ENCODE results near the gene CCR1. TPM values are rescaled to one million over a fixed set of nuclear protein-coding genes. Genes with fewer than 3 reads are reported as not detected.

Gene CCR1
- polyA plus RNA-seq, 1 donor (not counting 4 experiments of a cell fraction or from before 2014, with no cell fraction given), result not detected

DNA sequence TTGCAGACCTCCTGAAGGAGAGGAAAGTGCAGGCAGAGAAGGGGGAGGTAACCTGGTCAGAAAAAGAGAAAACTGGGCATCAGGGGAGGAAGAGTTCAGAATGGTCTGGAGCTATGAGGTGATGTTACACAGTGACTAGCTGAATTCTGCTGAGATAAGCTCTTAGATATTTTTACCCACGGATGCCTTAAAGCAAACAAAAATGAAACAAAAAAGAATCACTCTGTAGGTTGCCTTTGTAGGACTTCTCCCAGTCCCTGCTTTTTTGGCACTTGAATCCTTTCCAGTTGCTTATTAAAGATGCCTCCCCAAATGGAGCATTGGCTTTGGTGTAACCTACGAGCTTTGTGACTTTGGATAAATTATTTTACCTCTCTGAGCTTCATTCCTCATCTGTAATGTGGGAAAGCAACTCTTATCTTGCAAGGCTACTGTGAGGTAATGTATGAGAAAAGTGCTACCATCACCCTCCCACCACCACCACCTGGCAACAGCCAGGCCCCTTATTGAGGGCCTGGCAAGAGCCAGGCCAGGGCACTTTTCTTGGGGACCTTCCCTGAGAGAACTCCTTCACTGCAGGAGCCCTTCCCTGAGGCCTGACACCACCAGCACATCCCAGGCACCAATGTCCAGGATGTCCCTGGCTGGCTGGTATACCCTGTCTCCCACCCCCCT lies 2.7 kb downstream of the CCR1 start:
- no peak overlapping the region for H3K9ac ChIP-seq (ENCODE audit: control insufficient read depth, extremely low read depth, insufficient read depth, low read length)
- no peak overlapping the region for H2AFZ ChIP-seq (ENCODE audit: control insufficient read depth, low read length)
- no peaks in the 10 kb centered on the region for H3K79me2 ChIP-seq (ENCODE audit: control insufficient read depth, insufficient read depth, low read length)
- TF ChIP-seq, protein P1, sequence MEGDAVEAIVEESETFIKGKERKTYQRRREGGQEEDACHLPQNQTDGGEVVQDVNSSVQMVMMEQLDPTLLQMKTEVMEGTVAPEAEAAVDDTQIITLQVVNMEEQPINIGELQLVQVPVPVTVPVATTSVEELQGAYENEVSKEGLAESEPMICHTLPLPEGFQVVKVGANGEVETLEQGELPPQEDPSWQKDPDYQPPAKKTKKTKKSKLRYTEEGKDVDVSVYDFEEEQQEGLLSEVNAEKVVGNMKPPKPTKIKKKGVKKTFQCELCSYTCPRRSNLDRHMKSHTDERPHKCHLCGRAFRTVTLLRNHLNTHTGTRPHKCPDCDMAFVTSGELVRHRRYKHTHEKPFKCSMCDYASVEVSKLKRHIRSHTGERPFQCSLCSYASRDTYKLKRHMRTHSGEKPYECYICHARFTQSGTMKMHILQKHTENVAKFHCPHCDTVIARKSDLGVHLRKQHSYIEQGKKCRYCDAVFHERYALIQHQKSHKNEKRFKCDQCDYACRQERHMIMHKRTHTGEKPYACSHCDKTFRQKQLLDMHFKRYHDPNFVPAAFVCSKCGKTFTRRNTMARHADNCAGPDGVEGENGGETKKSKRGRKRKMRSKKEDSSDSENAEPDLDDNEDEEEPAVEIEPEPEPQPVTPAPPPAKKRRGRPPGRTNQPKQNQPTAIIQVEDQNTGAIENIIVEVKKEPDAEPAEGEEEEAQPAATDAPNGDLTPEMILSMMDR (optimal IDR thresholded peaks at IDR 0.05 in 1 of 3, IDR thresholded peaks at IDR 0.05 in 1 of 3, conservative IDR thresholded peaks at IDR 0.05 in 1 of 3; ENCODE audit: extremely low read depth in 1 of 3, insufficient read depth in 2 of 3, low read length in 3 of 3), result no peak
- TF ChIP-seq EZH2 (IDR thresholded peaks at IDR 0.05; ENCODE audit: low read length), result no peak
- FAIRE-seq, result no peak
- H3K4me3 ChIP-seq (ENCODE audit: control insufficient read depth in 2 of 3, extremely low read depth in 1 of 3, insufficient read depth in 2 of 3, low read depth in 1 of 3, low read length in 3 of 3), result no peak overlapping the region
- peaks cover 3% of the 10 kb centered on the region for H3K27me3 ChIP-seq (ENCODE audit: control insufficient read depth, extremely low read depth, insufficient read depth, low read length)
- H3K36me3 ChIP-seq (ENCODE audit: control insufficient read depth in 2 of 2, extremely low read depth in 1 of 2, insufficient read depth in 2 of 2, low read length in 2 of 2), result no peaks in the 10 kb centered on the region
- H3K9me3 ChIP-seq (ENCODE audit: control insufficient read depth, low read depth, low read length), result no peaks in the 10 kb centered on the region
- H3K27ac ChIP-seq (ENCODE audit: control insufficient read depth, insufficient read depth, low read length), result no peak overlapping the region
- no peak overlapping the region for H3K4me2 ChIP-seq (ENCODE audit: control insufficient read depth, extremely low read depth, insufficient read depth, low read depth, low read length)
- no peaks in the 10 kb centered on the region for H3K9me1 ChIP-seq (ENCODE audit: control insufficient read depth, extremely low read depth, insufficient read depth, low read length)
- dilution Hi-C loops (cut with MboI; ENCODE audit: extremely low pct_ligation_motif_present, low sequenced_read_pairs), result no loop called here
- no peak for DNase-seq (ENCODE audit: low read depth, low spot score)
- H3K4me1 ChIP-seq (ENCODE audit: control insufficient read depth, extremely low read depth, insufficient read depth, low read length), result peaks cover 2% of the 10 kb centered on the region
- H4K20me1 ChIP-seq (ENCODE audit: control insufficient read depth, extremely low read depth, insufficient read depth, low read length), result no peaks in the 10 kb centered on the region

DNA sequence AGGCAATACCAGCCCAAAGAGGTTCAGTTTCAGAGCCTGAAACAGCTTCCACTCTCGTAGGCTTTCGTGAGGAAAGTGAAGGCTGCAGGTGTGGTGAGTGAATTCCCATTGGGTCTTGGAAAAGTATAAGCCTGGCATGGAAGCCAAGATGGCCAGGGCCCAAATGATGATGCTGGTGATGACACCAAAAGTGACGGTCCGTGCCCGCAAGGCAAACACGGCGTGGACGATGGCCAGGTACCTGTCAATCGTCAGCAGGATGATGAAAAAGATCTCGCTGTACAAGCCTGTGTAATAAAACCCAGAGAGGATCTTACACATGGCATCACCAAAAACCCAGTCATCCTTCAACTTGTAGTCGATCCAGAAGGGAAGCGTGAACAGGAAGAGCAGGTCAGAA lies 4.4 kb downstream of the CCR1 start:
- H3K4me3 ChIP-seq (ENCODE audit: control insufficient read depth in 2 of 3, extremely low read depth in 1 of 3, insufficient read depth in 2 of 3, low read depth in 1 of 3, low read length in 3 of 3), result no peak overlapping the region
- DNase-seq (ENCODE audit: low read depth, low spot score), result no peak
- dilution Hi-C loops (cut with MboI; ENCODE audit: extremely low pct_ligation_motif_present, low sequenced_read_pairs), result no loop called here
- no peaks in the 10 kb centered on the region for H3K36me3 ChIP-seq (ENCODE audit: control insufficient read depth in 2 of 2, extremely low read depth in 1 of 2, insufficient read depth in 2 of 2, low read length in 2 of 2)
- H3K79me2 ChIP-seq (ENCODE audit: control insufficient read depth, insufficient read depth, low read length), result no peaks in the 10 kb centered on the region
- H4K20me1 ChIP-seq (ENCODE audit: control insufficient read depth, extremely low read depth, insufficient read depth, low read length), result no peaks in the 10 kb centered on the region
- no peak overlapping the region for H2AFZ ChIP-seq (ENCODE audit: control insufficient read depth, low read length)
- peaks cover 3% of the 10 kb centered on the region for H3K27me3 ChIP-seq (ENCODE audit: control insufficient read depth, extremely low read depth, insufficient read depth, low read length)
- no peaks in the 10 kb centered on the region for H3K9me3 ChIP-seq (ENCODE audit: control insufficient read depth, low read depth, low read length)
- TF ChIP-seq, protein P1 (optimal IDR thresholded peaks at IDR 0.05 in 1 of 3, IDR thresholded peaks at IDR 0.05 in 1 of 3, conservative IDR thresholded peaks at IDR 0.05 in 1 of 3; ENCODE audit: extremely low read depth in 1 of 3, insufficient read depth in 2 of 3, low read length in 3 of 3), result no peak
- TF ChIP-seq EZH2 (IDR thresholded peaks at IDR 0.05; ENCODE audit: low read length), result no peak
- no peak overlapping the region for H3K27ac ChIP-seq (ENCODE audit: control insufficient read depth, insufficient read depth, low read length)
- no peaks in the 10 kb centered on the region for H3K9me1 ChIP-seq (ENCODE audit: control insufficient read depth, extremely low read depth, insufficient read depth, low read length)
- H3K4me1 ChIP-seq (ENCODE audit: control insufficient read depth, extremely low read depth, insufficient read depth, low read length), result no peaks in the 10 kb centered on the region
- H3K9ac ChIP-seq (ENCODE audit: control insufficient read depth, extremely low read depth, insufficient read depth, low read length), result no peak overlapping the region
- H3K4me2 ChIP-seq (ENCODE audit: control insufficient read depth, extremely low read depth, insufficient read depth, low read depth, low read length), result no peak overlapping the region
- FAIRE-seq, result no peak

Measured in keratinocyte (primary cell).